Liver (tissue), 3 donors: ENCODE measurements around the gene GRAP.

ENCODE experiments used
- TAF1 ChIP-seq: conservative IDR thresholded peaks from 2 replicates; pipeline ENCODE4 v1.6.1; 2016; ENCODE audit warnings: antibody characterized with exemption, mild to moderate bottlenecking
- TF ChIP-seq, protein P1 (sequence below): fragments of 150-350 bp; IDR thresholded peaks from 2 replicates; pipeline ENCODE4 v1.5.1; 2017; ENCODE audit warnings: improper control_type of control experiment, low read depth, low read length; ENCODE audit not compliant: missing input control
- donor health status: healthy.
- donor health status: healthy.

DNA sequence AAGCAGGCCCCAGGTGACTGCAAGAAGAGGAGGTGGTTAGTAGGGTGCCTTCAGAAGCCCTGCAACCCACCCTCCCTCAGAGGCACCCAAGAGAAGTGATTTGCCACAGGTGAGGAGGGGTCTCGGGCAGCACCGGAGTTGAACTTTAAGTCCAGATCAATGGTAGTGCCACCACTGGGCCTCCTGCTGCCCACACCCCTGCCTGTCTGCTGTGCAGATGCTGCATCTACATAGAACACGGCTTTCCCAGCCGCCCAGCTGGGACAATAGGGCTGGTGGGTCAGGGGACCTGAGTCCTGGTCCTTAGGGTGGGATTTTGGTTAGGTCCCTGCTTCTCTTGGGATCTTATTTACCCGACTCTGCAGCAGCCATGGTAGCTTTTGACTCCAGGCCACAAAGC, 24.6 kb downstream of the GRAP start:
- TF ChIP-seq, protein P1, sequence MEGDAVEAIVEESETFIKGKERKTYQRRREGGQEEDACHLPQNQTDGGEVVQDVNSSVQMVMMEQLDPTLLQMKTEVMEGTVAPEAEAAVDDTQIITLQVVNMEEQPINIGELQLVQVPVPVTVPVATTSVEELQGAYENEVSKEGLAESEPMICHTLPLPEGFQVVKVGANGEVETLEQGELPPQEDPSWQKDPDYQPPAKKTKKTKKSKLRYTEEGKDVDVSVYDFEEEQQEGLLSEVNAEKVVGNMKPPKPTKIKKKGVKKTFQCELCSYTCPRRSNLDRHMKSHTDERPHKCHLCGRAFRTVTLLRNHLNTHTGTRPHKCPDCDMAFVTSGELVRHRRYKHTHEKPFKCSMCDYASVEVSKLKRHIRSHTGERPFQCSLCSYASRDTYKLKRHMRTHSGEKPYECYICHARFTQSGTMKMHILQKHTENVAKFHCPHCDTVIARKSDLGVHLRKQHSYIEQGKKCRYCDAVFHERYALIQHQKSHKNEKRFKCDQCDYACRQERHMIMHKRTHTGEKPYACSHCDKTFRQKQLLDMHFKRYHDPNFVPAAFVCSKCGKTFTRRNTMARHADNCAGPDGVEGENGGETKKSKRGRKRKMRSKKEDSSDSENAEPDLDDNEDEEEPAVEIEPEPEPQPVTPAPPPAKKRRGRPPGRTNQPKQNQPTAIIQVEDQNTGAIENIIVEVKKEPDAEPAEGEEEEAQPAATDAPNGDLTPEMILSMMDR = no peak
- no peak for TF ChIP-seq TAF1
